PC-9 (cell line): ENCODE data around the gene CACNA1E.

Experiments used
- CTCF ChIP-seq: fragments of 200-600 bp; sonication (generic); conservative IDR thresholded peaks from 2 replicates; pipeline ENCODE4 v1.6.1; 2017; ENCODE audit warnings: mixed run types, antibody characterized with exemption, mild to moderate bottlenecking, moderate library complexity
- EZH2 ChIP-seq: fragments of 200-600 bp; sonication (generic); IDR thresholded peaks from 2 replicates; pipeline ENCODE4 v1.8.0; 2017; ENCODE audit warnings: antibody characterized with exemption, low read depth

GRCh38 chr1:181548497-181548896, 65.2 kb downstream of the CACNA1E start:
- no peak for TF ChIP-seq CTCF
- no peak for TF ChIP-seq EZH2
